Bone marrow (tissue), 2 donors: ENCODE data around the gene ABCC3.

ENCODE experiments used
- DNase-seq, 2 donors: peaks; one replicate each; lab custom pipeline; 2025; lab: John Stamatoyannopoulos, UW

The ABCC3 gene

GRCh38 chr17:50607522-50608175 lies 27.0 kb upstream of the ABCC3 start:
- no peak for DNase-seq

DNA sequence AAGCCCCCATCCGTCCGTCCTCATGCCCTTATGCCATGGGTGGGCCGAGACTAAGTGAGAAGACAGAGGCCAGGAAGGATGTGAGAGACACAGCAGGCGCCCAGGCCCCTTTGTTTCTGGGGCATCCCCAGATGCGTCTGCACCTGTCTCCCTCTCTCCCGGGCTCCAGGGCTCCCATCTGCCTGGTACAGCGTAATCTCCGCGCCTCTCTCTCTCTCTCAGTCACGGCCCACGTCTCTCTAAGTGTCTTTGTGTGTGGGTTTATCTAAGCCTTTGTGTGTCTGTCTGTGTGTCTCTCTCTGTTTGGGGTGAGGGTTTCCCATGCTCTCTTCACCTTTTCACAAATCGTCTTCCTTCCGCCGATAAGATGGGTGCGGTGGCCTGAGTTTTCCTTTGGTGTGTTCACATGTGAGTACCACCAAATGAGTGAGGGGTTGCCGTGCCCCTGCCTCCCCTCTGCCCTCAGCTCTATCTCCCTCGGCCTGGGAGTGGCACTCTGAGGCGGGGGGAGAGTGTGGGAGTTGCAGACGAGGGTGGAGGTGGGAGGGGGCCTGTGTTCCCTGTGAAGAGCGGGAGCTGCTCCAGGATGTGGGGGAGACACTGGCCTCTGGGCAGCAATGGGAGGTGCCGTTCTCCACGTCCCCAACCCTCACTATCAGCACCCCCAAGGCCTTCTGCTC lies 25.8 kb upstream of the ABCC3 start:
- no peak for DNase-seq

DNA sequence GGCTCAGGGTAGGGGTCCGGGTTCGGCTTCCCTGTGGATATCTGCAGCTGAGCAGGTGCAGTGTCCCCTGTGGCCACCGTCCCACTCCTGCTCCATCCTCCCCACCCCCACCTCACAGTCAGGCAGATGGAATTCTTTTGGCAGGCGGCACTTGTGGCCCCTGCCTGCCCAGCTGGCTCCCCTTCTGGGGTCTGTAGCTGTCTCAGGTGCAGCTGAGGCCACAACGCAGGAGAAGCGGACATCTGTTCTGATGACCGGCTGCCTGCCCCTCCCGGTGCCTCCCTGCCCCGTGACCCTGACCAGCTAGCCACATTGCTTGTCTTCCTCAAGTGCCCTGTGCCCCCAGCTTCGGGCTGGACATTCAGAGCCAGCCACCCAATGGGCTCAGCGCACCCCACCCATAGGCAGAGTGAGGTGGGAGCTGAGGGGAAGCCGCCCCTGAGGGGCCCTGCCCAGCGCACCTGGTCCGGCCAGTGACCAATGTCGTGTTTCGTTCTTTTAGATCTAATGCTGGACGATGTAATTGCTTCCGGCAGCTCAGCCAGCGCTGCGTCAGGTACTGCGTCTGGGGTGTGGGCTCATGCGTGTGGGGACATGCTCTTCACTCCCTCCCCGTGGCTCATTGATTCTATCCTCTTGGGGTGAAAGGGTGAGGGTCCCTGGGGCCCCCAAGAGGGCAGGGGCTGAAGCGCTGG lies 25.2 kb upstream of the ABCC3 start:
- DNase-seq: no peak

DNA sequence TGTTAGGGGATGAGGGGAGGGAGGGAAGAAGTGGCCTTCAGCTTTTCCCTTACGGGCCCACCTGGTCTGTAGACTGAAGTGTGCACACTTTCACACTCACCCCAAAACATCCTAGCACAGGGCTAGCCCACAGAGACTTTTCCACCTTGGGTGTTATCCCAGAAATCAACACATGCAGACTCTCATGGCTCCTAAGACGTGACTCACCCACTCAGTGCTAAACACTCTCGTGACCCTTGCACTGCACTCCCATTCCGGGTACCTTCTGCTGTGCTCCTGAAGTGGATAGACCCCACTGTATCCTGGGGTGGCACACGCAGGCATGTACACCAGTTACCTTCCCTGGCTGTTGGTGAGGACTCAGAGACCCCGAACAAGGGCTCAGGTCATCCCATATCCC lies 23.0 kb upstream of the ABCC3 start:
- no peak for DNase-seq

DNA sequence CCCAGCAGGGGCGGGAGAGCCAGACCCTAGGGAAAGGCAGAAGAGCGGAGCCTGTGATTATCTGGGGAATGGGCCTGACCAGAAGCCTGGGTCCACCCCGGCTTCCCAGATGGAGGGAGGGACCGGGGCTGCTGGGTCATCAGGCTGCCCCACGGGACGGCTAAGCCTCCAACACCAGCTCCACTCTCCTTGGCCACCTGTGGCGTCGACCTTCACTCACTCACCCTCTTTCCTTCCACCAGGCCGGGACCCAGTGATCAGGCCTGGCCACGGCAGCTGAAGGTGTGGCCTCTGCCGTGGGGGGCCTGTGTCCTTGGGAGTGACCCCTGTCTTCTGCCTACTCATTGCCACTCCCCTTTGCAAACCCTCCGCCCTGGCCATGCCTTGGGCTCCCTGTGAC lies 22.4 kb upstream of the ABCC3 start:
- DNase-seq: no peak

DNA sequence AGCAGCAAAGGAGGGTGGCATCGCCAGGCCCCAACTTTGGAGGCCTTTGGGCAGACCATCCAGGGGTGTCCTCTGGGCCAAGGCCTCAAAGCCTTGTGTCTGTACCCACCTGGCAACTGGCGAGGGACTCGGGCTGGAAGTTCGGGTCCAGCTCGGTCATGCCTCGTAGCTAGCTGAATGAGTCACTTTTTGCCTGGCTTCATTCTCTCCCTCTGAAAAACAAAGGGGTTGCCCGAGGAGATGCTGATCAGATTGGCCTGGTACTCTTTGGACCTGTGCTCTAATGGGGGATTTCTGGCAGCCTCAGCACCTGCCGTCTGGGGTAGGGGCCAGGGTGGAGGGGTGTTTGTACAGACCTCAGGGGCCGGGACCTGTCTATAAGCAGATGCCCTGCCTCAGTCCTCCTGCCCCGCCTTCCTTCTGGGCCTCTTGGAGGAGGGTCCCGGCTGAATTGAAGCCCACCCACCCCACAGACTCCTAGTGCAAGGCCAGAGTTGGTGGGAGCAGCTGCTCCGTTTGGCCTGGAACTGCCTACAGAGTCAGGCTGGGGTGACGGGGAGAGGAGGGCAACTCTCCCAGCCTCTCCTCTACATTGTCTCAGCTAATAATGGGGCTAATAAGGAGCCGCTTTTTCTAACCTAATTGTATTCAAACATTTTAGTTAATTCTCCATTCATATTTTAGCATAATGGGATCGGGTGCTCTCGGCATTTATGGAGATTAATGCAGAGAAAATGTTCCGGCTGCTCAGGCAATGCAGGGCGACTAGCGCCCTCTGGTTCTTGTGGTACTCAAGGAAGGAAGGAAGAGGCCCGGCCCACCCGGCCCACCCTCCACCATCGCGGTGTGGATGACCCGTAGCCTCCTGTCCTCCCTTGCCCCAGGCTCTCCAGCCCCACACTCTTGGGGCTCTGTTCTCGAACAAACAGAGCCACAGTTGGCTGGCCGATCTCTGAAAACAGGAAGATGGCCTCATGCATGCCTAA lies 21.4 kb upstream of the ABCC3 start:
- no peak for DNase-seq

DNA sequence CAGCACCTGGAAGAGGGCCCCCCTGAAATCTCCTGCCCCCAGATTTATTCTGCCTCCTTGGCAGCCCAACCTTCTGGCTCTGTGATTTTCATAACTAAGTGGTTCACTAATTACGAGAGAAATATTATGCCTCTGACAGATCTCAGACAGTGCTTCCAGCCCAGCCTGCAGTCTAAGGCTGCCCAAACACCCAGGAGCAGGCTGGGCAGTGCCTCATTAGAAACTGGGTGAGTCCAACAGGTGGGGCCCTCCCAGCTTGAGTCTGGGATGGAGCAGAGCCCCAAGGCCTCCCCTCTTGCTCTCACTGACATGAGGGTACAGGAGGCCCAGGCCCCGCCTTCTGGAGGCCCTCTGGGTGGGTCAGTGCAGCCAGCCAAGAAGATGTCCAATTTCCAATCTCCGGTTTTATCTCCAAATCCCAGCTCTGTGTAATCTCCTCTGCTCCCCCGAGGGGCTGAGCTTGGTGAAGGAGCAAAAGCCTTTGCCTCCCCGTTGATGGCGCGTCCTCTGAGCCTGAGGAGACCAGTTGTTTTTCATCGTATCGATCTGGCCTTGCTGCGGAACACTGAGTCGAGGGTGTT lies 20.1 kb upstream of the ABCC3 start:
- no peak for DNase-seq

GRCh38 chr17:50615828-50616227 lies 18.9 kb upstream of the ABCC3 start:
- no peak for DNase-seq

DNA sequence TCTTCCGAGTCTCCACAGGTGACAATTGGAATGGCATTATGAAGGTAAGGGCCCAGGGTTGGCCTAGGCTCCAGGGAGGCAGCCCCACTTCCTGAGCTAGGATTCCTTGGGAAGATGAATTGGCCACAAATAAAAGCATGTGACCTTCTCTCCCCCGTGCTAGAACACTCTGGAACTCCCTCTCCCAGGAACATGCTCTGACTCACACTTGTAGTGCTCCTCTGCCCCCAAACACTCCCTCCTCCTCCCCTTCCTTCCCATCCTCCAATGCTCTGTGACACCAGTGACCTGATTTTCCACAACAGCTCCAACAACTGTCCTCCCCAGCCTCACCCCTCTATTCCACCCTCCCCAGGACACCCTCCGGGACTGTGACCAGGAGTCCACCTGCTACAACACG lies 16.4 kb upstream of the ABCC3 start:
- DNase-seq: no peak

GRCh38 chr17:50618941-50619340 lies 15.7 kb upstream of the ABCC3 start:
- no peak for DNase-seq

DNA sequence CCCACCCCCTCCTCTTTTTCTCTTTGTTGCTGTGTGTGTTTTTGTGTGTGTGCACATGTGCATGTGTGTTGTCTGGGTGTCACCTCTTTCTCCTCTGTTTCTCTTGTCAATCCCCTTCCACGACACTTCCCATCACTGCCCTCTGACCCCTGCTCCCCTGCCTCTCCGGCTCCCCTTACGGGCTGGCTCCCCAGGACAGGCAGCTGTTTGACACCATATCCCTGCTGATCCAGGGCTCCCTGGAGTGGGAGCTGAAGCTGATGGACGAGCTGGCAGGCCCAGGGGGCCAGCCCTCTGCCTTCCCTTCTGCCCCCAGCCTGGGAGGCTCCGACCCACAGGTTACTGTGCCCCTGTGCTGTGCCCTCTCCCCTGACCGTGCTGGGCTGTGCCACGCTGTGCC lies 15.2 kb upstream of the ABCC3 start:
- DNase-seq: no peak

DNA sequence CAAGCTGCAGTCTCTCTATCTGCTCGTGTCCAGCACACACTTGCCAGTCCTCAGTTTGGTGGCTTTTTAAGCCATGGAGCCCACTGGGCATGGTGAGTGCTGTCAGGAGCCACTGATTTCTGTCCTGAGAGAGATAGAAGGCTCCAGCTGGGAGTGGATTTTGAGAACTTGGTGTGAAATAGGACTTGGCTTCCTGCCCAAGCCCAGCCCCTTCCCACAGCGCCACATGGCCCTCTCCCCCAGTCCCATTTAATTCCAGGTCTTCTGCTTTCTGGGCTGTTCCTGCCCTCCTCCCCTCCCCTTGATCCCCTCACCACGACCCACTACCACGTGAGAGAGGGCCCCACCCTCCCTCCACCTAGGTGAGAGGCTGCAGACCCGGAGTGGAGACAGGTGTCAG lies 14.4 kb upstream of the ABCC3 start:
- DNase-seq: no peak

DNA sequence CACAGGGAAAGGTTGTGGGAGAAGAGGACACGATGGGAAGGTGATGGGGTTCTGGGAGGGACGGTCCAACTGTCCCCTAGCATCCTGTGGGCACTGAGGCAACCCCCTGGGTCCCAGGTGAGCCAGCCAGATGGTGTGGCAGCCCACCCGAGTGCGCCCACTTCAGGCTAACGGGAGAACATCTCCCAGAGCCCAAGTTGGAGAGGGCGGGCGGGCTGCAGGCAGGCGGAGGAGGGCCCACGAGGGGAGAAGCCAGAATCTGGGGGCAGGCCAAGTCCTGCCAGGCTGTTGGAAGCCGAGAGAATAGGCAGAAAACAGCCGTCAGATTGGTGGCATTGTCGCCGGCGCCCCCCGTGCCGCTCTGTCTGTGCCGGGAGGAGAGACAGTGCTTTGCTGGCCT lies 13.8 kb upstream of the ABCC3 start:
- no peak for DNase-seq

- DNase-seq: no peak
Measured at GRCh38 chr17:50621574-50622031, 13.1 kb upstream of the ABCC3 start.

GRCh38 chr17:50624321-50624934 lies 10.3 kb upstream of the ABCC3 start:
- DNase-seq: no peak

DNA sequence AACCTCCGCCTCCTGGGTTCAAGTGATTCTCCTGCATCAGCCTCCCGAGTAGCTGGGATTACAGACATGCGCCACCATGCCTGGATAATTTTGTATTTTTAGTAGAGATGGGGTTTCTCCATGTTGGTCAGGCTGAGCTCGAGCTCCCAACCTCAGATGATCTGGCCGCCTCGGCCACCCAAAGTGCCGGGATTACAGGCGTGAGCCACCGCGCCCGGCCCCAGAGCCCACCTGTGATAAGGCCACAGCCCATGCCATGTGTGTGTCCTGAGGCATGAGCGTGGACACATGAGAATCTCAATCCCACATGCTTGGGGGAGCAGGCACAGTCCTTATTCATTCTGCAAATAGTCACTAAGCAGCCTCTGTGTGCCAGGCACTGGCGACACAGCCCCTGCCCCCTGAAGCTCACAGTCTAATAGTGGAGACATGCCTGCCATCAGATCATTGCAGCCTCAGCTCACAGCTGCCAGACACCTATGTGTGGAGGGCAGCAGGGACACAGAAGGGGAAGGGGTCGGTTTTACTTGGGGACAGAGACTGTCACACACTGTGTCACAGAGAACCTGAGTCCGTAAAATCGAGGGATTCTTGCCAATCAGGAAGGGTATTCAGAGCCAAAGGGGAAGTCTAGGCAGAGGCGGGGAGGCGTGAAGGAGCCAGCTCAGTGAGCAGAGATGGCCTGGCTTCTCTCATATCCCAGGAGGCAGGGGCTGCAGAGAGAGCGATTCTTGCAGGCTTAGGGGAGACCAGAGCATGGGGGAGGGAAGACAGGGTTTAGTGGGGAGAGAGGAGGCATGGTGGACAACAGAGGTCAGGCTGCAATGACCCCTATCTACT lies 9.4 kb upstream of the ABCC3 start:
- no peak for DNase-seq

DNA sequence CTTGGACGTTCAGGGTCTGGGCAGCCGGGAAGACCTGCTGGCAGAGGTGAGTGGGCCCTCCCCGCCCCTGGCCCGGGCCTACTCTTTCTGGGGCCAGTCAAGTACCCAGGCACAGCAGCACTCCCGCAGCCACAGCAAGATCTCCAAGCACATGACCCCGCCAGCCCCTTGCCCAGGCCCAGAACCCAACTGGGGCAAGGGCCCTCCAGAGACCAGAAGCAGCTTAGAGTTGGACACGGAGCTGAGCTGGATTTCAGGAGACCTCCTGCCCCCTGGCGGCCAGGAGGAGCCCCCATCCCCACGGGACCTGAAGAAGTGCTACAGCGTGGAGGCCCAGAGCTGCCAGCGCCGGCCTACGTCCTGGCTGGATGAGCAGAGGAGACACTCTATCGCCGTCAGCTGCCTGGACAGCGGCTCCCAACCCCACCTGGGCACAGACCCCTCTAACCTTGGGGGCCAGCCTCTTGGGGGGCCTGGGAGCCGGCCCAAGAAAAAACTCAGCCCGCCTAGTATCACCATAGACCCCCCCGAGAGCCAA lies 8.6 kb upstream of the ABCC3 start:
- peak; percentile 11 to 35 for DNase-seq

DNA sequence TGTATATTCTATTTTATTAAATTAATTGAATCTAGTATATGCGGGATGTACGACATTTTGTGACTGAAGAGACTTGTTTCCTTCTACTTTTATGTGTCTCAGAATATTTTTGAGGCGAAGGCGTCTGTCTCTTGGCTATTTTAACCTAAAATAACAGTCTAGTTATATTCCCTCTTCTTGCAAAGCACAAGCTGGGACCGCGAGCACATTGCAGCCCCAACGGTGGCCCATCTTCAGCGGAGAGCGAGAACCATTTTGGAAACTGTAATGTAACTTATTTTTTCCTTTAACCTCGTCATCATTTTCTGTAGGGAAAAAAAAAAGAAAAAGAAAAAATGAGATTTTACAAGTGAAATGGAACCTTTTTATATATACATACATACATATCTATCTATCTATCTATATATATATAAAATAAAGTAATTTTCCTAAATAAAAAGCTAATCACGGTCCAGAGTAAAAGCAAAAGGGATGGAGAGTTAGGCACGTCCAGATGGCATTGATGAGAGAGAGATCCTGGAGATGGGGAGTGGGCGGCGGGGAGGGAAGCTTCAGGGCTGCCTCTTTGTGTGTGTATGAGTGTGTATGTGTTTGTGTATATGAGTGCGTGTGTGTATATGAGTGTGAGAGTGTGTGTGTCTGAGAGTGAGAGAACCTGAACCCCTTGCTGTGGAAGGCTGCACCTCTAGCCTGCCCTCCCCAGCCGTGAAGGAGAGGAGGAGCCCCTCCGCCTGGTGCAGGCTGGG lies 7.5 kb upstream of the ABCC3 start:
- DNase-seq: no peak
